HepG2 (cell line): ENCODE results near the gene WNK4. TPM values are rescaled to one million over a fixed set of nuclear protein-coding genes. Genes with fewer than 3 reads are reported as not detected.

ENCODE experiments used
- ATF6 ChIP-seq: sonication (generic); formaldehyde crosslinking; conservative IDR thresholded peaks from 2 replicates; pipeline ENCODE4 v1.4.0; 2020; ENCODE audit warnings: missing genetic modification reagents
- MEIS1 ChIP-seq: sonication (generic); formaldehyde crosslinking; IDR thresholded peaks from 2 replicates; pipeline ENCODE4 v1.9.0; 2021; ENCODE audit warnings: mild to moderate bottlenecking, missing genetic modification reagents, moderate library complexity, borderline replicate concordance
- NFAT5 ChIP-seq: sonication (generic); formaldehyde crosslinking; IDR thresholded peaks from 2 replicates; pipeline ENCODE4 v1.4.0; 2020; ENCODE audit warnings: missing genetic modification reagents
- PATZ1 ChIP-seq: sonication (generic); formaldehyde crosslinking; IDR thresholded peaks from 2 replicates; pipeline ENCODE4 v1.4.0; 2020; ENCODE audit warnings: missing genetic modification reagents
- RFXAP ChIP-seq: sonication (generic); formaldehyde crosslinking; IDR thresholded peaks from 2 replicates; pipeline ENCODE4 v1.4.0; 2020; ENCODE audit warnings: missing genetic modification reagents, borderline replicate concordance
- TBX2 ChIP-seq: sonication (generic); formaldehyde crosslinking; IDR thresholded peaks from 2 replicates; pipeline ENCODE4 v1.5.0; 2020; ENCODE audit warnings: missing genetic modification reagents, mild to moderate bottlenecking, borderline replicate concordance
- TRAFD1 ChIP-seq: sonication (generic); formaldehyde crosslinking; IDR thresholded peaks from 2 replicates; pipeline ENCODE4 v1.5.1; 2020; ENCODE audit warnings: missing genetic modification reagents, mild to moderate bottlenecking, borderline replicate concordance
- ZMAT5 ChIP-seq: sonication (generic); formaldehyde crosslinking; IDR thresholded peaks from 2 replicates; pipeline ENCODE4 v1.5.0; 2020; ENCODE audit warnings: mild to moderate bottlenecking, low read depth, missing genetic modification reagents, borderline replicate concordance
- ZNF275 ChIP-seq: sonication (generic); formaldehyde crosslinking; IDR thresholded peaks from 2 replicates; pipeline ENCODE4 v1.8.0; 2022; ENCODE audit warnings: missing genetic modification reagents, mild to moderate bottlenecking, inconsistent platforms, borderline replicate concordance
- ZNF383 ChIP-seq: sonication (generic); formaldehyde crosslinking; IDR thresholded peaks from 2 replicates; pipeline ENCODE4 v1.4.0; 2020; ENCODE audit warnings: missing genetic modification reagents, mild to moderate bottlenecking, borderline replicate concordance
- ZNF841 ChIP-seq: sonication (generic); formaldehyde crosslinking; IDR thresholded peaks from 2 replicates; pipeline ENCODE4 v1.8.1; 2023; ENCODE audit warnings: missing genetic modification reagents, borderline replicate concordance
- polyA plus RNA-seq, 8 experiments: library from polyadenylated mRNA; depleted of rRNA in 3 of 8; stranded (reverse) in 7 of 8; unstranded in 1 of 8; fragments of >200 nt; fragmentation: Illumina TruSeq in 4 of 8; extraction: Trizol in 4 of 8; gene quantifications; 2 replicates each; pipeline versions ENCODE4 v1.2.1 to v1.2.3, GENCODE V29; 2011 to 2016; ENCODE audit warnings: low read depth in 4 of 8, missing spikeins in 1 of 8, mixed read lengths in 1 of 8; ENCODE audit not compliant: insufficient read depth in 1 of 8
- total RNA-seq, 5 experiments: library from RNA; depleted of rRNA; stranded (reverse); fragments of >200 nt; fragmentation: Illumina TruSeq; extraction: Trizol; gene quantifications; 2 replicates each; pipeline ENCODE4 v1.2.3, GENCODE V29; 2016; ENCODE audit warnings: low read depth in 1 of 5

The WNK4 gene
- total and polyA plus RNA-seq, 2 of the 13 experiments (the other 11 are each of a cell fraction or from before 2014, with no cell fraction given) = 2.7 to 13.7 TPM

GRCh38 chr17:42773290-42774035 is 6.9 kb upstream of the WNK4 start, which contains the start of gene VPS25 (continued):
- TF ChIP-seq ZNF841 (CRISPR knock-in tag) (no peak), ZMAT5 (CRISPR knock-in tag) (no peak), ATF6 (CRISPR knock-in tag) (peak; percentile 94; the same call in 1 of the 2 replicates), RFXAP (CRISPR knock-in tag) (peak; percentile 95), TRAFD1 (CRISPR knock-in tag) (no peak; the same call in 1 of the 2 replicates), MEIS1 (CRISPR knock-in tag) (0 out of 2 replicates have a peak, but pooled peaks have one; percentile 67), ZNF383 (CRISPR knock-in tag) (no peak), PATZ1 (CRISPR knock-in tag) (peak; percentile 76), NFAT5 (CRISPR knock-in tag) (0 out of 2 replicates have a peak, but pooled peaks have one; percentile 58), TBX2 (CRISPR knock-in tag) (peak; percentile 72), ZNF275 (CRISPR knock-in tag) (peak; percentile 94; the same call in 1 of the 2 replicates)
